Thymus (tissue), 11 donors: ENCODE results near the gene UQCR11. TPM values are rescaled to one million over a fixed set of nuclear protein-coding genes. Genes with fewer than 3 reads are reported as not detected.
A peak's percentile ranks its signal among the peaks of the same experiment; 100 is the strongest.
"Not testable (repeated sequence)": the region's sequence is repeated elsewhere in the genome, so short reads cannot be mapped to it uniquely, and the experiment has no call there.

Experiments used
- DNase-seq, 9 donors: peaks; one replicate each; pipeline ENCODE4 v3.0.0-alpha.2; 2013; ENCODE audit warnings: low spot score in 9 of 9, low read depth in 6 of 9, missing footprints in 1 of 9
- H3K27ac ChIP-seq, 2 donors: one replicate each; pipeline ENCODE4 v1.5.1; 2013; ENCODE audit warnings: control low read depth in 1 of 2, low read depth in 1 of 2, low read length in 1 of 2, mild to moderate bottlenecking in 1 of 2, moderate library complexity in 1 of 2
- H3K27me3 ChIP-seq, 2 donors: one replicate each; pipeline ENCODE4 v1.5.1; 2013; ENCODE audit warnings: low read length in 1 of 2; ENCODE audit not compliant: control insufficient read depth in 2 of 2, insufficient read depth in 1 of 2
- H3K36me3 ChIP-seq, 2 donors: one replicate each; pipeline ENCODE4 v1.5.1; 2013; ENCODE audit warnings: low read length in 1 of 2, mild to moderate bottlenecking in 1 of 2, moderate library complexity in 1 of 2; ENCODE audit not compliant: control insufficient read depth in 2 of 2, insufficient read depth in 2 of 2
- H3K4me1 ChIP-seq, 2 donors: one replicate each; pipeline ENCODE4 v1.5.1; 2013; ENCODE audit warnings: low read length in 2 of 2; ENCODE audit not compliant: control insufficient read depth in 2 of 2, insufficient read depth in 2 of 2
- H3K4me3 ChIP-seq, 2 donors: one replicate each; pipeline ENCODE4 v1.5.1; 2013; ENCODE audit warnings: low read length in 2 of 2, control low read depth in 1 of 2, mild to moderate bottlenecking in 1 of 2
- H3K9me3 ChIP-seq, 2 donors: one replicate each; pipeline ENCODE4 v1.5.1; 2013; ENCODE audit warnings: low read length in 1 of 2, mild to moderate bottlenecking in 1 of 2; ENCODE audit not compliant: control insufficient read depth in 2 of 2, insufficient read depth in 1 of 2
- WGBS: extraction: QIAGEN DNeasy Blood & Tissue Kit; methylation state at CpG from one replicate; pipeline ENCODE4 v1.1.7; 2013; 5-methylcytosine and 5-hydroxymethylcytosine counted together
- polyA plus RNA-seq: library from polyadenylated mRNA; stranded (reverse); fragments of 200-250 nt; gene quantifications from one replicate; pipeline ENCODE4 v1.2.3, GENCODE V29; 2013
- total RNA-seq: library from RNA; stranded (reverse); fragments of 120-200 nt; gene quantifications from one replicate; pipeline ENCODE4 v1.2.4, GENCODE V29; 2013
- donor health status: healthy.

Gene UQCR11
- total and polyA plus RNA-seq, 2 donors: 108 to 167 TPM

DNA sequence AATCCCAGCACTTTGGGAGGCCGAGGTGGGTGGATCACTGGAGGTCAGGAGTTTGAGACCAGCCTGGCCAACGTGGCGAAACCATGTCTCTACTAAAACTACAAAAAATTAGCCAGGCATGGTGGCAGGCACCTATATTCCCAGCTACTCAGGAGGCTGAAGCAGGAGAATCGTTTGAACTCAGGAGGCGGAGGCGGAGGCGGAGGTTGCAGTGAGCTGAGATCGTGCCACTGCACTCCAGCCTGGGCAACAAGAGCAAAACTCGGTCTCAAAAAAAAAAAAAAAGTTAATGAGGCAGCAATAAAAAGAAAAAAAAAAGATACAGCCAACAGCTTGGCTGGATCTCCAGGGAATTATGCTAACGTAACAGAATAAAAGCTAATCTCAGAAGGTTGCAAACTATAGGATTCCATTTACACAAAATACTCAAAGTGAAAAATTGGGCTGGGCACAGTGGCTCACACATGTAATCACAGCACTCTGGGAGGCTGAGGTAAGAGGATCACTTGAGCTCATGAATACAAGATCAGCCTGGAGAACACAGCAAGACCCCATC lies 35.7 kb upstream of the UQCR11 start:
- peaks cover 84 to 92% of the 10 kb centered on the region in 2 donors for H3K36me3 ChIP-seq
- 97% methylated on average over 10 of the region's 10 CpGs for WGBS
- H3K9me3 ChIP-seq, DNase-seq, H3K4me3 ChIP-seq, H3K27me3 ChIP-seq, H3K4me1 ChIP-seq, H3K27ac ChIP-seq: not testable (repeated sequence)

DNA sequence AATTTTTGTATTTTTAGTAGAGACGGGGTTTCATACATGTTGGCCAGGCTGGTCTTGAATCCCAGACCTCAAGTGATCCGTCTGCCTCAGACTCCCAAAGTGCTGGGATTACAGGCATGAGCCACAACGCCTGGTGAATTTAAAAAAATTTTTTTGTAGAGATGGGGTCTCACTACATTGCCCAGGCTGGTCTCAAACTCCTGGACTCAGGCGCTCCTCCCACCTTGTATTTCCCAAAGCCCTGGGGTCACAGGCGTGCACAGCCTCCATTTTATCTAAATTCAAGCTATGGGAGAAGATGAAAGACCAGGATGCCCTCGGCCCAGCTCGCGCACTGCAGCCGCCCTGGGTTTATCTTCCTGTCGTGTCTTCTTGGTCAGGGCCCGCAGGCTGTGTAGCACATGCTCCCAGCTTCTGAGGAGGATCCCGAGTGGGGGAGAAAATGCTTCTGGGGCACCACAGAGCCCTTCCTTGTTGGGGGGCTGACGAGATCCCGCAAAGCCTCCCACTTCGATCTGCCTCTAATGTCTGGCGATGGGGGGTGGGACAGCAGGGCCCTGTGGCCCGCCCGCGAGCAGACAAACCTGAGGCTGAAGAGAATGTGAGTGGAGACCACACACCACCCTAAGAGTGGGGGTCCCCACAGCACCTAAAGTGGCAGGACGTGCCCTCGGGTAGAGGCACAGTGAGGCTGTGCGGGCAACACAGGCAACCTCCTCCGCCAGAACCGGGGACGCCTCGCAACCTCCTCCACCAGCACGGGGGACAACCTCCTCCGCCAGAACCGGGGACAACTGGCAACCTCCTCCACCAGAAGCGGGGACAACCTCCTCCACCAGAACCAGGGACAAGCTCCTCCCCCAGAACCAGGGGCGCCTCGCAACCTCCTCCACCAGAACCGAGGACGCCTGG lies 31.3 kb upstream of the UQCR11 start:
- Histone ChIP-seq H3K27ac (no peak overlapping the region), H3K9me3 (peaks cover 0 to 3% of the 10 kb centered on the region in 2 donors), H3K27me3 (no peaks in the 10 kb centered on the region), H3K4me3 (no peak overlapping the region), H3K36me3 (peaks cover 74 to 78% of the 10 kb centered on the region in 2 donors), H3K4me1 (no peaks in the 10 kb centered on the region)
- 98% methylated on average over 34 of the region's 34 CpGs for WGBS
- no peak for DNase-seq

DNA sequence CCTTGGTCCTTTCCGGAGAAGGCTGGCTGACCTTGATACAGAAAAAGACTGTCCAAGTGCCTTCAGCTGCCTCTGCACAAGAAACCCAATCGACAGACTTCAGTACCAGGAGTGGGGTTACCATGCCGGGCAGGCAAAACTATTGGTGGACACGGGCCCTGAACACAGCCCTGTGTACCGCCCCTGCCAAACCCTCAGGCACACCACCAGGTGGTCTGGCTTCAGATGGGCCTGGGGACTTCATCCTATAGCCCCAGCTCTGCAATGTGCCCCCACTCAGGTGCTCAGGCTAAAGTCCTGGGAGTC lies 29.6 kb upstream of the UQCR11 start:
- no peak for DNase-seq
- no peak overlapping the region for H3K27ac ChIP-seq
- no peaks in the 10 kb centered on the region for H3K27me3 ChIP-seq
- H3K36me3 ChIP-seq: peaks cover 80 to 83% of the 10 kb centered on the region in 2 donors
- peaks cover 0 to 3% of the 10 kb centered on the region in 2 donors for H3K9me3 ChIP-seq
- 98% methylated on average over 5 of the region's 5 CpGs for WGBS
- H3K4me3 ChIP-seq: no peak overlapping the region
- no peaks in the 10 kb centered on the region for H3K4me1 ChIP-seq

- Histone ChIP-seq H3K9me3 (peaks cover 0 to 3% of the 10 kb centered on the region in 2 donors), H3K27ac (no peak overlapping the region), H3K4me1 (no peaks in the 10 kb centered on the region), H3K4me3 (no peak overlapping the region), H3K27me3 (no peaks in the 10 kb centered on the region), H3K36me3 (peaks cover 80 to 83% of the 10 kb centered on the region in 2 donors)
- DNase-seq: no peak
- 97% methylated on average over 19 of the region's 19 CpGs for WGBS
These were observed 29.1 kb upstream of the UQCR11 start for GRCh38 chr19:1634242-1634937.

- Histone ChIP-seq H3K9me3 (peaks cover 0 to 3% of the 10 kb centered on the region in 2 donors), H3K27me3 (no peaks in the 10 kb centered on the region), H3K27ac (no peak overlapping the region), H3K4me3 (no peak overlapping the region), H3K36me3 (peaks cover 71 to 76% of the 10 kb centered on the region in 2 donors), H3K4me1 (no peaks in the 10 kb centered on the region)
- WGBS: 97% methylated on average over 11 of the region's 11 CpGs
- DNase-seq: no peak
These were observed 28.1 kb upstream of the UQCR11 start for GRCh38 chr19:1633269-1633826.

DNA sequence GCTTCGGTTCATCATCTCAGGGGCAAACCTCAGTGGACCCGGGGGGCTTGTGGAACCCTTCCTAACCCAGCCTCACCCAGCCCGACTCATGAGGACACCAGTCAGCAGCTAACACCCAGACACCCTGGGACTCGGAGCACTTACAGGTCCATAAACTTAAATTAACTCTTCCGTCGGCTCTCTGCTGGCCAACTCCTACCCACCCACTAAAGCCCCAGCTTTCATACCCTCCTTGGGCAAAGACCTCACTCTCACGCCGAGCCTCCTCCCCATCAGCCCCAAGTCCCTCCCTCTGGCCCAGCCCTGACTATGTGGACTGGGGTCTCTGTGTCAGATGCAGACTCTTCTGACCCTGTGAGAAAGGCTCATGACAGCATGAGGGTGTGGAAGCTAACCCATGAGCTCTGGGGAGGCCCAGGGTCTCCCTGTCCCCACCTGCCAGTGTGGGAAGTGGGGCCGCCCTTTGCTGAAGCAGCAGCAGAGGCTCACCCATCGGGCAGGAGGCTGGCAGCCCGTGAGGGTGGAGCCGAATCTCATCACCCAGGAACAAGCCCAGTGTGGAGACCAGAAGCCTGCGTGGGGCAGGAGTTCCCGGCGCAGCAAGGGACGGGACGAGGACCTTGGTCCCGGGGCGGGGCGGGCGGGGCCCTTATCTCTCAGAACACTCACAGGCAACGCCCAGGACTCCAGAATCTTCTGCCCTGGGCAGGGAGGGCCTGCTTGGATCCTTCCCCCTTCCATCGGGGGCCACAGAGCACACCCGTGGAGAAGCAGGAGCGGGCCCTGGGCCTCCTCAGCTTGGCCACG lies 27.4 kb upstream of the UQCR11 start:
- WGBS: 97% methylated on average over 26 of the region's 26 CpGs
- Histone ChIP-seq H3K9me3 (peaks cover 0 to 3% of the 10 kb centered on the region in 2 donors), H3K4me3 (no peak overlapping the region), H3K27me3 (no peaks in the 10 kb centered on the region), H3K4me1 (no peaks in the 10 kb centered on the region), H3K36me3 (peaks cover 64 to 73% of the 10 kb centered on the region in 2 donors), H3K27ac (peak overlapping the region in 1 of 2 donors; percentile 7)
- no peak for DNase-seq

DNA sequence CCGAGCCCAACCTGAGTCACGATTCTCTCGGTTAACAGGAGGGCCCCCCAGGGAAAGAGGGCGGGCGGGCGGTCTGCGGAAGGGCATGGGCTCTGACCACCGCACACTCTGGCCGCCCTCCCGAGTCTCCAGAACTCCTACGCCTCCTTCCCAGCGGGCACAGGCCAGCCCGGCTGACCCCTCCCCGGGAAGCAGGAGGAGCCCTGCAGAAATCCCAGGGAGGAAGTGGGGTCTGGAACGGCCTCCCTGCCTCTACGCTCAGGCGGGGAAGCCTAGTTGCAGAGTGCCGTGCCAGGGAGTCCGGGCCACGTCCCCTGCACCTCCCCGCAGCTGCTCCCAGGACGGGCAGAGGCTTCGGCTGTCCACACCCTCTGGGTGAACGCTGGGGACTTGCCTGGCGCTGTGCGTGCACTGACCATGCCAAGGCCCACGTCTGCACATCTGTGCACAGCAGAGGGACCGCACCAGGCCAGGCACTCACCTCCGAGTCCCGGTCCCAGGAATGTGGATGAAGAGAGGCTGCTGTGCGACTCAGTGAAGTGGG lies 26.4 kb upstream of the UQCR11 start:
- WGBS: 97% methylated on average over 31 of the region's 31 CpGs
- Histone ChIP-seq H3K27me3 (no peaks in the 10 kb centered on the region), H3K4me1 (no peaks in the 10 kb centered on the region), H3K27ac (no peak overlapping the region), H3K4me3 (no peak overlapping the region), H3K9me3 (peaks cover 0 to 3% of the 10 kb centered on the region in 2 donors), H3K36me3 (peaks cover 63 to 70% of the 10 kb centered on the region in 2 donors)
- no peak for DNase-seq

DNA sequence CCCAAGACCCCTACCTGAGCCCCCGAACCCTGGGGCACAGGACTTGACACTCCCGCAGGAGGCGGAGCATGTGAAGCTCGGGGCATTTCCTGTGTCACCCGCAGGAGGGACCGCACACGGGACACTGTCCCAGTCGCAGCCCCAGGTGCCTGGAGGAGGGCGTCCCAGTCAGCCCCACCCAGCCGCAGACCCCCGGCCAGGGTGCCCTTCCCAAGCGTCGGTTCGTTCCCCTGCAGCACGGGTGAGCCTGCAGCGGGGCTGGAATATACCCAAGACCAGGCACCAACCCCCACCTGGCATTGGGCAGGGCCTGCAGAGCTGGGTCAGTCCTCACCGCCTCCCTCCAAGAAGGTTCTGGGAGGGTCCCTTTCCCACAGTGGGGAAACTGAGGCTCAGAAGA lies 25.5 kb upstream of the UQCR11 start:
- Histone ChIP-seq H3K4me3 (no peak overlapping the region), H3K36me3 (peaks cover 60 to 72% of the 10 kb centered on the region in 2 donors), H3K27me3 (no peaks in the 10 kb centered on the region), H3K9me3 (peaks cover 0 to 3% of the 10 kb centered on the region in 2 donors), H3K4me1 (no peaks in the 10 kb centered on the region), H3K27ac (no peak overlapping the region)
- no peak for DNase-seq
- WGBS: 97% methylated on average over 17 of the region's 17 CpGs
